ENCODE data around the gene ELMO1. TPM values are rescaled to one million over a fixed set of nuclear protein-coding genes. Genes with fewer than 3 reads are reported as not detected.

ELMO1 gene
- polyA plus RNA-seq, 2 of the 4 experiments (the other 2 are of a cell fraction), result 2.3 to 6.1 TPM

GRCh38 chr7:37359662-37360444 is 88.8 kb downstream of the ELMO1 start:
- CTCF ChIA-PET, result interaction anchor here (0.8 kb wide), 1 partner anchor 13 kb away, joined by 3 read pairs; no protein-coding TSS in a partner anchor
- DNase-seq (ENCODE audit: low read depth in 1 of 2, low spot score in 1 of 2) (no peak), FAIRE-seq (no peak), ATAC-seq (no peak)
- no peak for TF ChIP-seq EP300 (IDR thresholded peaks at IDR 0.05)
- no peak for TF ChIP-seq SREBF2 (IDR thresholded peaks at IDR 0.05)
- TF ChIP-seq E2F6 (IDR thresholded peaks at IDR 0.05; ENCODE audit: borderline replicate concordance, low read depth), result no peak
- 85% methylated on average over 11 of the region's 11 CpGs for WGBS (ENCODE audit: missing lambda C conversion rate)
- Histone ChIP-seq H3K4me3 (no peak overlapping the region), H3K4me2 (no peak overlapping the region), H3K9me3 (no peaks in the 10 kb centered on the region), H3K27ac (no peak overlapping the region), H3K4me1 (peaks cover under 1% of the 10 kb centered on the region; the same call in 1 of the 3 replicates)
- POLR2A ChIA-PET, result no interaction called here

GRCh38 chr7:37359180-37359579 is 89.5 kb downstream of the ELMO1 start:
- 96% methylated on average over 2 of the region's 2 CpGs for WGBS (ENCODE audit: missing lambda C conversion rate)
- DNase-seq (ENCODE audit: low read depth in 1 of 2, low spot score in 1 of 2) (no peak), ATAC-seq (no peak), FAIRE-seq (no peak)
- Histone ChIP-seq H3K9me3 (no peaks in the 10 kb centered on the region), H3K4me3 (no peak overlapping the region), H3K4me2 (no peak overlapping the region), H3K4me1 (peaks cover 7% of the 10 kb centered on the region; the same call in 2 of the 3 replicates), H3K27ac (no peak overlapping the region)
- CTCF ChIA-PET, result interaction anchor here (1.5 to 1.9 kb wide), 2 partner anchors 10 to 137 kb away, joined by 4 to 5 read pairs; no protein-coding TSS in a partner anchor
- POLR2A ChIA-PET, result no interaction called here
- TF ChIP-seq HOXB5 (CRISPR knock-in tag; IDR thresholded peaks at IDR 0.05) (no peak), GATA3 (IDR thresholded peaks at IDR 0.05; ENCODE audit: borderline replicate concordance) (no peak), FOXS1 (CRISPR knock-in tag; IDR thresholded peaks at IDR 0.05) (no peak), RARB (CRISPR knock-in tag; IDR thresholded peaks at IDR 0.05) (no peak), CBX2 (IDR thresholded peaks at IDR 0.05; ENCODE audit: borderline replicate concordance, low read depth) (no peak), REST (IDR thresholded peaks at IDR 0.05) (no peak), ZSCAN20 (CRISPR knock-in tag; IDR thresholded peaks at IDR 0.05) (no peak), CEBPB (IDR thresholded peaks at IDR 0.05) (no peak), MAZ (IDR thresholded peaks at IDR 0.05; ENCODE audit: borderline replicate concordance, low read depth, low read length) (no peak), RCOR1 (IDR thresholded peaks at IDR 0.05; ENCODE audit: low read depth, low read length) (no peak), ATOH8 (CRISPR knock-in tag; IDR thresholded peaks at IDR 0.05; ENCODE audit: low read depth) (no peak), ZC3H11A (IDR thresholded peaks at IDR 0.05) (no peak), MAFK (IDR thresholded peaks at IDR 0.05; ENCODE audit: partially characterized antibody) (no peak), MYC (IDR thresholded peaks at IDR 0.05; ENCODE audit: borderline replicate concordance, low read length) (no peak)
- TF ChIP-seq, protein P1, sequence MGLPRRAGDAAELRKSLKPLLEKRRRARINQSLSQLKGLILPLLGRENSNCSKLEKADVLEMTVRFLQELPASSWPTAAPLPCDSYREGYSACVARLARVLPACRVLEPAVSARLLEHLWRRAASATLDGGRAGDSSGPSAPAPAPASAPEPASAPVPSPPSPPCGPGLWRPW (IDR thresholded peaks at IDR 0.05), result no peak

Measured in A549 (cell line).